Psoas muscle (tissue), 8 donors: ENCODE data around the gene PMM2. TPM values are rescaled to one million over a fixed set of nuclear protein-coding genes. Genes with fewer than 3 reads are reported as not detected.

Experiments used
- ATAC-seq, 4 donors: fragments of 200-7000 bp; cut with Tn5 transposase; one replicate each; pipeline ENCODE4 v1.9.1; 2020; ENCODE audit warnings: moderate library complexity in 3 of 4, mild to moderate bottlenecking in 2 of 4
- DNase-seq, 2 donors: peaks; one replicate each; pipeline ENCODE4 v3.0.0-alpha.2; 2020
- H3K27ac ChIP-seq: fragments of 200-600 bp; one replicate; pipeline ENCODE4 v1.8.0; 2022
- H3K27me3 ChIP-seq, 3 donors: fragments of 200-600 bp in 1 of 3; one replicate each; pipeline versions ENCODE4 v1.6.1 to v1.8.0; 2013 to 2022; ENCODE audit warnings: low read length in 2 of 3, mild to moderate bottlenecking in 2 of 3, moderate library complexity in 1 of 3; ENCODE audit not compliant: insufficient read depth in 3 of 3
- H3K36me3 ChIP-seq, 2 donors: fragments of 200-600 bp in 1 of 2; one replicate each; pipeline versions ENCODE4 v1.6.1 to v1.8.0; 2013 to 2022; ENCODE audit warnings: low read depth in 1 of 2, mild to moderate bottlenecking in 1 of 2, moderate library complexity in 1 of 2; ENCODE audit not compliant: insufficient read depth in 1 of 2
- H3K4me1 ChIP-seq: fragments of 200-600 bp; one replicate; pipeline ENCODE4 v1.8.0; 2022
- H3K4me3 ChIP-seq: fragments of 200-600 bp; one replicate; pipeline ENCODE4 v1.8.0; 2022; ENCODE audit warnings: mild to moderate bottlenecking
- H3K9me3 ChIP-seq: fragments of 200-600 bp; one replicate; pipeline ENCODE4 v1.8.0; 2022
- CTCF ChIP-seq: fragments of 200-600 bp; IDR thresholded peaks from one replicate; pipeline ENCODE4 v1.8.0; 2022; ENCODE audit warnings: antibody characterized with exemption
- WGBS, 3 donors: extraction: QIAGEN DNeasy Blood & Tissue Kit; methylation state at CpG; one replicate each; pipeline versions ENCODE4 v1.1.6 to v1.1.7; 2013; 5-methylcytosine and 5-hydroxymethylcytosine counted together
- intact Hi-C, 2 donors: fragments of 100-400 bp; cut with DNase I; formaldehyde crosslinking; loops; one replicate each; pipeline versions ENCODE4 v1.11.0 to v1.14.2; 2022
- polyA plus RNA-seq, 3 donors: library from polyadenylated mRNA; stranded (reverse); fragments of 200-250 nt; gene quantifications; one replicate each; pipeline ENCODE4 v1.2.3, GENCODE V29; 2013
- total RNA-seq, 4 donors: library from RNA; stranded (reverse); fragmentation: NEBNext Ultra II Directional in 2 of 4; extraction: Animal tissue kit (Norgen Biotek cat#: 25700) in 2 of 4; gene quantifications; one replicate each; pipeline versions ENCODE4 v1.2.1 to v1.2.4, GENCODE V29; 2021 to 2023
- donor health status: healthy with polysubstance abuse.
- donor health status: DM: no; HTN: no; CAD: no; lungs with moderate emphysema.
- donor health status: Bipolar disorder and iron deficiency.
- donor health status: healthy.
- donor health status: DM: yes; HTN: yes; CAD: no.
- donor health status: DM: no; HTN: no; CAD: no.
- donor health status: DM: no; HTN: no; CAD: no.
- donor health status: DM: yes; HTN: yes; CAD: no.

The PMM2 gene
- total and polyA plus RNA-seq, 7 donors, result 8.5 to 32.3 (median 19.7) TPM

DNA sequence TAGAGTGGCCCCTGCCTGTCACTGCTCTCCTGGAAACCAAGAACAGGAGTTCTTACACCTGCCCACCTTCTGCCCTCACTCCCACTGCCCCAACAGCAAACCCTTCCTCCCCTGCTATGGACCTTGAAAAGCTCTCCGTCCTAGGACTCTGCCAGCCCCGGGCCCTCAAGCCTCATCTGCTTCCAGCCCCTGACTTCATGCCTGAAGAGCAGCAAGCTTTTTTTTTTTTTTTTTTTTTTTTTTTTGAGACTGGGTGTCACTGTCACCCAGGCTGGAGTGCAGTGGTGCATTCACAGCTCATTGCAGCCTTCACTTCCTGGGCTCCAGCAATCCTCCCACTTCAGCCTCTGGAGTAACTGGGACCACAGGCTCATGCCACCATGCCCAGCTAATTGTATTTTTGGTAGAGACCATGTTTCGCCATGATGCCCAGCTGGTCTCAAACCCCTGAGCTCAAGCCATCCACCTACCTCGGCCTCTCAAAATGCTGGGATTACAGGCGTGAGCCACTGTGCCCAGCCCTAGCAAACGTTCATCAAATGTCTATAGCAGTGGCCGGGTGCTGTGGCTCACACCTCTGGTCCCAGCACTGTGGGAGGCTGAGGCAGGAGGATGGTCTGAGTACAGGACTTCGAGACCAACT is 54.2 kb downstream of the PMM2 start:
- DNase-seq, result no peak

DNA sequence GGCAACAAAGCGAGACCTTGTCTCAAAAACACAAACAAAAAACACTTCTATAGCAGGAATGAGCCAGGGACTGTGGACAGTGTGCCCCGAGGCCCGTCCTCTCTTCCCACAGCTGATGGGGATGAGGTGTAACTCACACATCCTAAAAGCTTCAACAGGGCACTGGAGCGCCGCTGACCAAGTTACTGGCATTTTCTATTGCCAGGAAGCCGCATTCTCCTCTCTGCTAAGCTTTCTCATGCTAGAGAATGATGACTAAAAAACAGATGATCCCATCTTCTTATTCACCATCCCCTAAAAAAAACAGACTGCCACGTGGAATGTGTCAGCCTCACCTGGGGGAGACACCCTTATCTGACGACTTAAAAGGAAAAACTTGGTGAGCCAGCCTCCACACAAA is 54.9 kb downstream of the PMM2 start:
- Histone ChIP-seq H3K27ac (no peak overlapping the region), H3K27me3 (no peaks in the 10 kb centered on the region), H3K9me3 (no peaks in the 10 kb centered on the region), H3K4me1 (no peaks in the 10 kb centered on the region), H3K36me3 (peaks cover 4 to 79% of the 10 kb centered on the region in 2 donors), H3K4me3 (no peak overlapping the region)
- ATAC-seq, result no peak
- intact Hi-C loops, result no loop called here
- DNase-seq, result no peak
- no peak for TF ChIP-seq CTCF
- 77 to 86% (median 78%) methylated on average over 8 of the region's 8 CpGs for WGBS, 3 donors

More for the DNA sequence above, 54.2 kb downstream of the PMM2 start:
- Histone ChIP-seq H3K27ac (no peak overlapping the region), H3K9me3 (no peaks in the 10 kb centered on the region), H3K36me3 (peaks cover 4 to 82% of the 10 kb centered on the region in 2 donors), H3K4me3 (no peak overlapping the region), H3K4me1 (no peaks in the 10 kb centered on the region), H3K27me3 (no peaks in the 10 kb centered on the region)
- TF ChIP-seq CTCF, result no peak
- intact Hi-C loops, result no loop called here
- no peak for ATAC-seq
- 88 to 94% (median 92%) methylated on average over 8 of the region's 8 CpGs for WGBS, 3 donors

- Histone ChIP-seq H3K36me3 (peaks cover 4 to 75% of the 10 kb centered on the region in 2 donors), H3K4me1 (no peaks in the 10 kb centered on the region), H3K27me3 (no peaks in the 10 kb centered on the region), H3K9me3 (no peaks in the 10 kb centered on the region), H3K4me3 (no peak overlapping the region), H3K27ac (no peak overlapping the region)
- WGBS, 3 donors, result 64 to 81% (median 79%) methylated on average over 7 of the region's 7 CpGs
- intact Hi-C loops, result no loop called here
- no peak for ATAC-seq
- DNase-seq, result no peak
- no peak for TF ChIP-seq CTCF
Observed at GRCh38 chr16:8853150-8853549, 55.5 kb downstream of the PMM2 start.

- 90 to 92% (median 92%) methylated on average over 7 of the region's 7 CpGs for WGBS, 3 donors
- DNase-seq, result no peak
- Histone ChIP-seq H3K36me3 (peaks cover 4 to 74% of the 10 kb centered on the region in 2 donors), H3K4me3 (no peak overlapping the region), H3K27me3 (no peaks in the 10 kb centered on the region), H3K4me1 (no peaks in the 10 kb centered on the region), H3K9me3 (no peaks in the 10 kb centered on the region), H3K27ac (no peak overlapping the region)
- TF ChIP-seq CTCF, result no peak
- intact Hi-C loops, result no loop called here
- ATAC-seq, result no peak
Observed at GRCh38 chr16:8853611-8854010, 56.0 kb downstream of the PMM2 start.
